ENCODE results near the gene ST3GAL3.

ST3GAL3 gene

GRCh38 chr1:43872280-43872679 lies 164.9 kb downstream of the ST3GAL3 start:
- H3K4me2 ChIP-seq (ENCODE audit: insufficient read depth, low read length, poor library complexity, severe bottlenecking), result no peak overlapping the region
- H3K9me3 ChIP-seq (replicated peaks in 1 of 2; ENCODE audit: control insufficient read depth in 2 of 2, insufficient read depth in 1 of 2, low read depth in 1 of 2, low read length in 2 of 2), result peaks cover 0 to 1% of the 10 kb centered on the region in 2 donors
- H3K18ac ChIP-seq (ENCODE audit: low read length), result no peak overlapping the region
- H2BK5ac ChIP-seq (ENCODE audit: low read length), result no peak overlapping the region
- H2BK120ac ChIP-seq (ENCODE audit: low read depth, low read length), result no peak overlapping the region
- H3K23ac ChIP-seq (ENCODE audit: low read depth, low read length, poor library complexity), result no peak overlapping the region
- no peak overlapping the region for H2AFZ ChIP-seq (ENCODE audit: low read length)
- H2BK12ac ChIP-seq (ENCODE audit: low read length), result no peak overlapping the region
- no peak overlapping the region for H3K9ac ChIP-seq (ENCODE audit: low read depth, low read length, poor library complexity)
- peaks cover 2% of the 10 kb centered on the region for H3K79me1 ChIP-seq (ENCODE audit: low read depth, low read length)
- 100% methylated on average over 1 of the region's 5 CpGs; no CpG with 5 or more reads in 1 of the 2 donors for WGBS, 2 donors (ENCODE audit: extremely low coverage in 2 of 2, insufficient read length in 2 of 2, insufficient replicate concordance in 1 of 2)
- H3K4ac ChIP-seq (ENCODE audit: low read length), result no peak overlapping the region
- H3K36me3 ChIP-seq (replicated peaks in 1 of 2; ENCODE audit: control insufficient read depth in 2 of 2, insufficient read depth in 2 of 2, low read length in 2 of 2), result no peaks in the 10 kb centered on the region
- H4K91ac ChIP-seq (ENCODE audit: low read depth, low read length, poor library complexity), result no peak overlapping the region
- H3K14ac ChIP-seq (ENCODE audit: low read length), result no peak overlapping the region
- H4K8ac ChIP-seq (ENCODE audit: low read depth, low read length), result no peak overlapping the region
- H3K27ac ChIP-seq (replicated peaks; ENCODE audit: low read length), result no peak overlapping the region
- no peak overlapping the region for H2BK15ac ChIP-seq (ENCODE audit: low read length)
- H2AK5ac ChIP-seq (ENCODE audit: low read depth, low read length), result no peak overlapping the region
- no peaks in the 10 kb centered on the region for H3K27me3 ChIP-seq (ENCODE audit: control insufficient read depth in 3 of 3, insufficient read depth in 3 of 3, low read depth in 1 of 3, low read length in 3 of 3)
- H3K4me3 ChIP-seq (ENCODE audit: low read length in 2 of 2), result no peak overlapping the region
- DNase-seq (ENCODE audit: low spot score), result no peak
- no peaks in the 10 kb centered on the region for H3K4me1 ChIP-seq (ENCODE audit: control insufficient read depth in 2 of 2, insufficient read depth in 1 of 2, low read depth in 1 of 2, low read length in 2 of 2)

DNA sequence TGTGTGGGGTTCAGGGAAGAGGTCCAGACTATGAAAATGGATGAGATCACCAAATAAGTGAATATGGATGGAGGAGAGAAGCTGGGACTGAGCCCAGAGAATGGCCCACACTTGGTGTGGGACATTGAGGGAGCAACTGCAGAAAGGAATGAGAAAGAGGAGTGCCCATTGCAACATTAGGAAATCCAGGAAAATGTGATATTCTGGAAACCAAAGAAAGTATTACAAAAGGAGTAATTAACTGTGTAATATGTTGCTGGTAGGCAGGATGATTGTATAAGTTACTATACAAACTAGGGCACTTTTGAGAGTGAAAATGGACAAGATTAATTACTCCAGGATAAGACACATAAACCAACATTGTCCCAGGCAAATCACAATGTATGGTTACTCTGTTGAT lies 166.5 kb downstream of the ST3GAL3 start:
- DNase-seq (ENCODE audit: low spot score), result no peak
- no peaks in the 10 kb centered on the region for H3K4me1 ChIP-seq (ENCODE audit: control insufficient read depth in 2 of 2, insufficient read depth in 1 of 2, low read depth in 1 of 2, low read length in 2 of 2)
- H2BK15ac ChIP-seq (ENCODE audit: low read length), result no peak overlapping the region
- no peak overlapping the region for H4K8ac ChIP-seq (ENCODE audit: low read depth, low read length)
- H4K91ac ChIP-seq (ENCODE audit: low read depth, low read length, poor library complexity), result no peak overlapping the region
- H3K36me3 ChIP-seq (replicated peaks in 1 of 2; ENCODE audit: control insufficient read depth in 2 of 2, insufficient read depth in 2 of 2, low read length in 2 of 2), result no peaks in the 10 kb centered on the region
- H3K27ac ChIP-seq (replicated peaks; ENCODE audit: low read length), result no peak overlapping the region
- H2BK120ac ChIP-seq (ENCODE audit: low read depth, low read length), result no peak overlapping the region
- H2BK12ac ChIP-seq (ENCODE audit: low read length), result no peak overlapping the region
- H3K79me1 ChIP-seq (ENCODE audit: low read depth, low read length), result peaks cover 2% of the 10 kb centered on the region
- H3K9ac ChIP-seq (ENCODE audit: low read depth, low read length, poor library complexity), result no peak overlapping the region
- H3K4ac ChIP-seq (ENCODE audit: low read length), result no peak overlapping the region
- no peak overlapping the region for H3K4me3 ChIP-seq (ENCODE audit: low read length in 2 of 2)
- H3K27me3 ChIP-seq (ENCODE audit: control insufficient read depth in 3 of 3, insufficient read depth in 3 of 3, low read depth in 1 of 3, low read length in 3 of 3), result no peaks in the 10 kb centered on the region
- H3K18ac ChIP-seq (ENCODE audit: low read length), result no peak overlapping the region
- H2AFZ ChIP-seq (ENCODE audit: low read length), result no peak overlapping the region
- H3K9me3 ChIP-seq (replicated peaks in 1 of 2; ENCODE audit: control insufficient read depth in 2 of 2, insufficient read depth in 1 of 2, low read depth in 1 of 2, low read length in 2 of 2), result peaks cover 0 to 1% of the 10 kb centered on the region in 2 donors
- H3K14ac ChIP-seq (ENCODE audit: low read length), result no peak overlapping the region
- no peak overlapping the region for H2BK5ac ChIP-seq (ENCODE audit: low read length)
- H3K23ac ChIP-seq (ENCODE audit: low read depth, low read length, poor library complexity), result no peak overlapping the region
- H3K4me2 ChIP-seq (ENCODE audit: insufficient read depth, low read length, poor library complexity, severe bottlenecking), result no peak overlapping the region
- no peak overlapping the region for H2AK5ac ChIP-seq (ENCODE audit: low read depth, low read length)

GRCh38 chr1:43874716-43875115 lies 167.4 kb downstream of the ST3GAL3 start:
- no peak overlapping the region for H4K91ac ChIP-seq (ENCODE audit: low read depth, low read length, poor library complexity)
- no peak overlapping the region for H3K18ac ChIP-seq (ENCODE audit: low read length)
- H3K79me1 ChIP-seq (ENCODE audit: low read depth, low read length), result peaks cover 2% of the 10 kb centered on the region
- whole genome bisulfite sequencing, 2 donors (ENCODE audit: extremely low coverage in 2 of 2, insufficient read length in 2 of 2, insufficient replicate concordance in 1 of 2), result no CpG with 5 or more reads among the region's 3 CpGs
- H3K9me3 ChIP-seq (replicated peaks in 1 of 2; ENCODE audit: control insufficient read depth in 2 of 2, insufficient read depth in 1 of 2, low read depth in 1 of 2, low read length in 2 of 2), result peaks cover 0 to 1% of the 10 kb centered on the region in 2 donors
- H2BK12ac ChIP-seq (ENCODE audit: low read length), result no peak overlapping the region
- DNase-seq (ENCODE audit: low spot score), result no peak
- no peak overlapping the region for H2BK5ac ChIP-seq (ENCODE audit: low read length)
- no peak overlapping the region for H4K8ac ChIP-seq (ENCODE audit: low read depth, low read length)
- H2AK5ac ChIP-seq (ENCODE audit: low read depth, low read length), result no peak overlapping the region
- H2AFZ ChIP-seq (ENCODE audit: low read length), result no peak overlapping the region
- no peaks in the 10 kb centered on the region for H3K4me1 ChIP-seq (ENCODE audit: control insufficient read depth in 2 of 2, insufficient read depth in 1 of 2, low read depth in 1 of 2, low read length in 2 of 2)
- H3K27me3 ChIP-seq (ENCODE audit: control insufficient read depth in 3 of 3, insufficient read depth in 3 of 3, low read depth in 1 of 3, low read length in 3 of 3), result no peaks in the 10 kb centered on the region
- no peak overlapping the region for H3K23ac ChIP-seq (ENCODE audit: low read depth, low read length, poor library complexity)
- H3K27ac ChIP-seq (replicated peaks; ENCODE audit: low read length), result no peak overlapping the region
- no peak overlapping the region for H3K4ac ChIP-seq (ENCODE audit: low read length)
- H3K9ac ChIP-seq (ENCODE audit: low read depth, low read length, poor library complexity), result no peak overlapping the region
- H2BK15ac ChIP-seq (ENCODE audit: low read length), result no peak overlapping the region
- H2BK120ac ChIP-seq (ENCODE audit: low read depth, low read length), result no peak overlapping the region
- peaks cover 1 to 5% of the 10 kb centered on the region in 2 donors for H3K36me3 ChIP-seq (replicated peaks in 1 of 2; ENCODE audit: control insufficient read depth in 2 of 2, insufficient read depth in 2 of 2, low read length in 2 of 2)
- H3K4me2 ChIP-seq (ENCODE audit: insufficient read depth, low read length, poor library complexity, severe bottlenecking), result no peak overlapping the region
- H3K14ac ChIP-seq (ENCODE audit: low read length), result no peak overlapping the region
- no peak overlapping the region for H3K4me3 ChIP-seq (ENCODE audit: low read length in 2 of 2)

- no peaks in the 10 kb centered on the region for H3K9me3 ChIP-seq (replicated peaks in 1 of 2; ENCODE audit: control insufficient read depth in 2 of 2, insufficient read depth in 1 of 2, low read depth in 1 of 2, low read length in 2 of 2)
- H2AK5ac ChIP-seq (ENCODE audit: low read depth, low read length), result no peak overlapping the region
- no peak overlapping the region for H3K14ac ChIP-seq (ENCODE audit: low read length)
- H3K27me3 ChIP-seq (ENCODE audit: control insufficient read depth in 3 of 3, insufficient read depth in 3 of 3, low read depth in 1 of 3, low read length in 3 of 3), result no peaks in the 10 kb centered on the region
- H2BK5ac ChIP-seq (ENCODE audit: low read length), result no peak overlapping the region
- no peak overlapping the region for H2BK15ac ChIP-seq (ENCODE audit: low read length)
- H3K4me3 ChIP-seq (ENCODE audit: low read length in 2 of 2), result no peak overlapping the region
- no peak overlapping the region for H3K4me2 ChIP-seq (ENCODE audit: insufficient read depth, low read length, poor library complexity, severe bottlenecking)
- no peaks in the 10 kb centered on the region for H3K4me1 ChIP-seq (ENCODE audit: control insufficient read depth in 2 of 2, insufficient read depth in 1 of 2, low read depth in 1 of 2, low read length in 2 of 2)
- no peak overlapping the region for H3K4ac ChIP-seq (ENCODE audit: low read length)
- H3K27ac ChIP-seq (replicated peaks; ENCODE audit: low read length), result no peak overlapping the region
- H2BK12ac ChIP-seq (ENCODE audit: low read length), result no peak overlapping the region
- H4K8ac ChIP-seq (ENCODE audit: low read depth, low read length), result no peak overlapping the region
- no peak for DNase-seq (ENCODE audit: low spot score)
- no peak overlapping the region for H4K91ac ChIP-seq (ENCODE audit: low read depth, low read length, poor library complexity)
- H3K23ac ChIP-seq (ENCODE audit: low read depth, low read length, poor library complexity), result no peak overlapping the region
- H2AFZ ChIP-seq (ENCODE audit: low read length), result no peak overlapping the region
- H3K9ac ChIP-seq (ENCODE audit: low read depth, low read length, poor library complexity), result no peak overlapping the region
- H3K79me1 ChIP-seq (ENCODE audit: low read depth, low read length), result peaks cover 2% of the 10 kb centered on the region
- H3K18ac ChIP-seq (ENCODE audit: low read length), result no peak overlapping the region
- H2BK120ac ChIP-seq (ENCODE audit: low read depth, low read length), result no peak overlapping the region
- WGBS, 2 donors (ENCODE audit: extremely low coverage in 2 of 2, insufficient read length in 2 of 2, insufficient replicate concordance in 1 of 2), result no CpG with 5 or more reads among the region's 3 CpGs
- peaks cover 2 to 11% of the 10 kb centered on the region in 2 donors for H3K36me3 ChIP-seq (replicated peaks in 1 of 2; ENCODE audit: control insufficient read depth in 2 of 2, insufficient read depth in 2 of 2, low read length in 2 of 2)
Measured at GRCh38 chr1:43875331-43875730, 168.0 kb downstream of the ST3GAL3 start.
